DOHH2 (cell line): ENCODE results near the gene PCDH9.

Experiments
- EZH2phosphoT487 ChIP-seq: fragments of 200-600 bp; sonication (generic); IDR thresholded peaks from 2 replicates; pipeline ENCODE4 v1.6.1; 2017; ENCODE audit warnings: borderline replicate concordance, mild to moderate bottlenecking, antibody characterized with exemption, low read length, moderate library complexity, mixed read lengths
- TF ChIP-seq, protein P1 (sequence below): fragments of 200-600 bp; sonication (generic); IDR thresholded peaks from one replicate; pipeline ENCODE4 v1.5.1; 2014; ENCODE audit warnings: antibody characterized with exemption, mild to moderate bottlenecking, low read depth, low read length; ENCODE audit not compliant: poor library complexity, severe bottlenecking

DNA sequence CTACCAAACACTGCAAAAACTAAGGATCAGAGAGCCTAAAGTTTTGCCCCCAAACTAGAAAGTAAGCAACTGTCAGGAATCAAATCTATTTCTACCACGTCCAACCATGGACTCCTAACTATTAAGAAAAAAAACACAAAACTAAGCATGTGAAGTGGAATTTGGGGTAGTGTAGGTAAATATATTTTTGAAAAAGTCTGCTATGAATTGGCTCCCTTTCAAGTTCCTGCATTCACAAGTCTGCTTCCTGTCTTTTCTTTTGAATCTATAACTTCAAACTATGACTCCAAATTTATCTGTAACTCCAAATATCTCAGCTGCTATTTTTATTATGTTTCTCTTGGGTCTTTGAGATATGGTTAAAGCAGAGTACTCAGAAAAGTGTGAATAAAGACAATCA is 47.0 kb downstream of the PCDH9 start:
- TF ChIP-seq, protein P1, sequence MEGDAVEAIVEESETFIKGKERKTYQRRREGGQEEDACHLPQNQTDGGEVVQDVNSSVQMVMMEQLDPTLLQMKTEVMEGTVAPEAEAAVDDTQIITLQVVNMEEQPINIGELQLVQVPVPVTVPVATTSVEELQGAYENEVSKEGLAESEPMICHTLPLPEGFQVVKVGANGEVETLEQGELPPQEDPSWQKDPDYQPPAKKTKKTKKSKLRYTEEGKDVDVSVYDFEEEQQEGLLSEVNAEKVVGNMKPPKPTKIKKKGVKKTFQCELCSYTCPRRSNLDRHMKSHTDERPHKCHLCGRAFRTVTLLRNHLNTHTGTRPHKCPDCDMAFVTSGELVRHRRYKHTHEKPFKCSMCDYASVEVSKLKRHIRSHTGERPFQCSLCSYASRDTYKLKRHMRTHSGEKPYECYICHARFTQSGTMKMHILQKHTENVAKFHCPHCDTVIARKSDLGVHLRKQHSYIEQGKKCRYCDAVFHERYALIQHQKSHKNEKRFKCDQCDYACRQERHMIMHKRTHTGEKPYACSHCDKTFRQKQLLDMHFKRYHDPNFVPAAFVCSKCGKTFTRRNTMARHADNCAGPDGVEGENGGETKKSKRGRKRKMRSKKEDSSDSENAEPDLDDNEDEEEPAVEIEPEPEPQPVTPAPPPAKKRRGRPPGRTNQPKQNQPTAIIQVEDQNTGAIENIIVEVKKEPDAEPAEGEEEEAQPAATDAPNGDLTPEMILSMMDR, result no peak
- TF ChIP-seq EZH2phosphoT487, result no peak
